ENCODE measurements around the gene CYBC1.

CYBC1 gene

DNA sequence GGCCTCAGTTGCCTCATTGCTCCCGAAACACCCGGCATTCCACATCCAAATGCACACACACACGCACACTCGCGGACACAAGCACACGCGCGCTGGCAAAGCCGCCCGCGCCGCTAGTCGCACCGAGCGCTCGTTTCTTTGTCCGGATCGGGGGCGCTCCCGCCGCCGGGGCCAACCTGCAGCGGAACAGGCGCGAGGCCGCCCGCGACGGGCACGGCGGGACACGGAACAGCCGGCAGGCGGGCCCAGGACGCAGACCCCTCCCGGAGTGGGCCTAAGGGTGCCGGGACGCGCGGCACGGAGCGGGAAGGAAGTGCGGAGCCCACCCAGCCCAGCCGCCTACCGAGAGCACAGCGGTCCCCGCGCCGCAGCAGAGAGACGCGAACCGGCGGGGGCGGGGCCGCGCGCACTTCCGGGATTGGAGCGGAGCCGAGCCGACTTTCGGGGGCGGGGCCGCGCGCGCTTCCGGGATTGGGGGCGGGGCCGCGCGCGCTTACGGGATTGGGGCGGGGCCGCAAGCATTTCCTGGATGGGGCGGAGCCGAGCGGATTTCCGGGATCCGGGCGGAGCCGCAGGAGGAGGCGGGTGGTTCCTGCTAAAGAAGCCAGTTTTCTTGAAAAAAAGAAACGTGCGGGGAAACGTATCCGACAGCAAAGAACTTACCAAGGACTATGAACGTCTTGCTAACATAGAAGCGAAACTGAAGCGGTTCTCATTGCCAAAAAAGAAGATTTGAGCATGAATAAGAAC lies at the start of gene CYBC1:
TSS of gene CYBC1 (minus strand) at position 396 of the 750 bp plus-strand sequence. CDS start 1,498 bp downstream, outside the sequence.
- peak within 1 kb of the TSS; percentile 82 for H3K4me3 ChIP-seq (replicated peaks; ENCODE audit: low read depth, low read length)
- peak; percentile 95 for DNase-seq (ENCODE audit: low read depth)
- TF ChIP-seq, protein P1, sequence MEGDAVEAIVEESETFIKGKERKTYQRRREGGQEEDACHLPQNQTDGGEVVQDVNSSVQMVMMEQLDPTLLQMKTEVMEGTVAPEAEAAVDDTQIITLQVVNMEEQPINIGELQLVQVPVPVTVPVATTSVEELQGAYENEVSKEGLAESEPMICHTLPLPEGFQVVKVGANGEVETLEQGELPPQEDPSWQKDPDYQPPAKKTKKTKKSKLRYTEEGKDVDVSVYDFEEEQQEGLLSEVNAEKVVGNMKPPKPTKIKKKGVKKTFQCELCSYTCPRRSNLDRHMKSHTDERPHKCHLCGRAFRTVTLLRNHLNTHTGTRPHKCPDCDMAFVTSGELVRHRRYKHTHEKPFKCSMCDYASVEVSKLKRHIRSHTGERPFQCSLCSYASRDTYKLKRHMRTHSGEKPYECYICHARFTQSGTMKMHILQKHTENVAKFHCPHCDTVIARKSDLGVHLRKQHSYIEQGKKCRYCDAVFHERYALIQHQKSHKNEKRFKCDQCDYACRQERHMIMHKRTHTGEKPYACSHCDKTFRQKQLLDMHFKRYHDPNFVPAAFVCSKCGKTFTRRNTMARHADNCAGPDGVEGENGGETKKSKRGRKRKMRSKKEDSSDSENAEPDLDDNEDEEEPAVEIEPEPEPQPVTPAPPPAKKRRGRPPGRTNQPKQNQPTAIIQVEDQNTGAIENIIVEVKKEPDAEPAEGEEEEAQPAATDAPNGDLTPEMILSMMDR (IDR thresholded peaks at IDR 0.05; ENCODE audit: low read length, missing control alignments): no peak

DNA sequence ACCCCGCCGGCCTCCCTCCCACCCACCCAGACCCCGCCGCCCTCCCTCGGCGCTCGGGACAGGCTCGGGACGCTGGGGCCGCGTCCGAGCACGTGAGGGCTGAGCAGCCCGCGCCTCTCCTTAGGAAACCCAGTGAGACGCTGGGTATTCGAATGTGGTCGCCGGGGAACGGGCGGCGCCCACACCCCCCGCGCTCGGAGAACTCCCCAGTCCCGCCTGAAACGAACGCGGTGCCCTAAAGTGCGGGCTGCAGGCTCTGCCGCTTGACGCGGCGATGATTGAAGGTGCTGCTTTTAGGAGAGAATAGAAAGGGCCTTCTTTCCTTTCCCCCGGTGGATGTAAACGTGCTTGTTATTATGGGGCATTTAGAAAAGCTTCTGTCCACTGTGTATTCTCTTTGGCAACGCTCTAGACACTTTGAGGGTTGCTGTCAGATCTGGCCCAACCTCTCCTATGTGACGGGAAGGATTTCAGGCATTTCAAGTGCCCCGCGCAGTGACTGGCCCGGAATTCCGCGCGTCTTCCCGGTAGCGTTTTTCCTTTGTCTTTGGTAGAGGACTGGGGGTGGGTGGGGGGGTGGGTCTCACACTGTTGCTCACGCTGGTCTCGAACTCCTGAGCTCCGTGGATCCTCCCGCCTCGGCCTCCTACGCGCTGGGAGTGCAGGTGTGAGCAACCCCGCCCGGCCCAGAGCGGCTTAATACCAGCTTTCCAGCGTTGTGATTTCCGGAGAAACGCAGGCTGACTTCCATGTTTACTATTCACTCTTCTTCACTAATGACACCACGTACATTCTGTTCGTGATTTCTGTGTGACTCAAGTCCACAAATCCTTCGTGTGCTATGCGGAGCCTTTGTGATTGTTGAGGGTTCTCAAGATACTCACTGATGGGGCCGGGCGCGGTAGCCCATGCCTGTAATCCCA lies 47.2 kb upstream of the CYBC1 start:
- H3K4me3 ChIP-seq (replicated peaks; ENCODE audit: low read depth, low read length): peak overlapping the region; percentile 54
- peak; percentile 38 for DNase-seq (ENCODE audit: low read depth)
- TF ChIP-seq, protein P1 (IDR thresholded peaks at IDR 0.05; ENCODE audit: low read length, missing control alignments): no peak

DNA sequence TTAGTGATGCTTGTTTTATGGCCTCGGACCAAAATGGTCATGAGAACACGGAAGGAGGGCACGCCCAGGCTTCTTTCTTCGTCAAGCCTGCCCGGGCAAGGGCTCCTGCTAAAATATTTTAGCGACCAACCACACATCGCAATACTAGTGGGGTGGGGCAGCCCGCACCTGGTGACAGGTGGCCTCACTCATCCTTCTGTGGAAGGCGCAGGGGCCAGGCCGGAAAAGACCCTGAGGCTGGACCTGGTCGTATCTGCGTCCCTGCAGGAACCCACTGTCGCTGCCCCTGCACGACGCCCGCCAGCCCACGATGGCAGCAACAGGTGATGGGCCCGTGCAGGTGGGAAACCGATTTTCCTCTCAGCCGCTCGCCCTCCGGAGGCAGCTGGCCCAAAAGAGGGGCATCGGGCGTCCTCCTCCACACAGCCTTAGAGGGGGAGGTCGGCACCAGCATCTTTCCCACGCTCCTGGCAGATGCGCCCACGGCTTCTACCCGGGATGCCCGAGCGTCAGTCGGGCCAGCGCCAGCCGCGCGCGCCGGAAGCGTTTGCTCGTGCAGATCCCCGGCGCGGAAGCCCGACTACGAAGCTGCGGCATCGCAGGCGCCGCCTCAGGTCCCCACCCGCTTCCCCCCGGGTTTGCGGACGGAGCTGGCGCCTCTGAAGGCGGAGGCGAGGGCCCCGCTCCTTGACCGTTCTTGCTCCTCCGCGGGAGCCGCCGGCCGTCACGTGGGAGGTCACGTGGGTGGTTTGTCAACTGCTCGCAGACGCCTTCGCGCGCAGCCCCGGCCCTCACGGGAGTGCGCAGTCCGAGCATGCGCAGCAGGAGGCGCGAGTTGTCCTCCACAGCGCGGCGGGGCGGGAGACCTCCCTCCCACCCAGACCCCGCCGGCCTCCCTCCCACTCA lies 46.2 kb upstream of the CYBC1 start:
- TF ChIP-seq, protein P1 (IDR thresholded peaks at IDR 0.05; ENCODE audit: low read length, missing control alignments): no peak
- peak; percentile 94 for DNase-seq (ENCODE audit: low read depth)

DNA sequence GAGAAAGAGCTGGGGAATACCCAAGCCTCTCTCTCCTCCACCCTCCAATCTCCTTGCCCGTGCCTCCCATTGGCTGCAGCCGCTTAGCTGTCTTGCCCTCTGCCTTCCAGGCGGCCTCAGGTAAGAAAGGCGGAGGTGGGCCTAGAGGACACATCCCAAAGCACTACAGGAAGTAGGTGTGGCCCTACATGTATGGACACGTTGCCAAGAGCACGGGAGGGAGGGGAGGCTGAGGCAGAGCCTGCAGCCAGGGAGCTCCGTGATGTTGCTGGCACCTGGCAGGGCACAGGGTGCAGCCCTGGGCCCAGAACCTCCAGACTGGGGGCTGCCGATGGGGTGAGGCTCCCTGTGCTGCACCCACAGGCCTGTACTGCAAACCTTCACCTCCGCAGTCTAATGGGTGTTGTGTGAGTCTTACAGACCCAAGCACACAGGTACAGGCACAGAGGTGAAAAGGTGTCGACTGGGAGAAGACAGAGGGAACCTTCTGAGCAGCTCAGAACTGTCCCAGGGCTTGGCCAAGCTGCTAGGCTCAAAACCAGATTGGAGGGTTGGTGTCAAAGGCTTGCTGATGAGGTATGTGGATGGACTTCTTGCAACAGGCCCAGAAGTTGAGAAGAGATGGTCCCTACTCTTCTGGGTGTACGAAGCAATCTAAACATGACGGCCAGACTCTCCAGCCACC lies 45.4 kb upstream of the CYBC1 start:
- no peak for DNase-seq (ENCODE audit: low read depth)
- H3K4me3 ChIP-seq (replicated peaks; ENCODE audit: low read depth, low read length): no peak overlapping the region
- TF ChIP-seq, protein P1 (IDR thresholded peaks at IDR 0.05; ENCODE audit: low read length, missing control alignments): no peak

More for the DNA sequence above, 46.2 kb upstream of the CYBC1 start:
- peak overlapping the region; percentile 64 for H3K4me3 ChIP-seq (replicated peaks; ENCODE audit: low read depth, low read length)

DNA sequence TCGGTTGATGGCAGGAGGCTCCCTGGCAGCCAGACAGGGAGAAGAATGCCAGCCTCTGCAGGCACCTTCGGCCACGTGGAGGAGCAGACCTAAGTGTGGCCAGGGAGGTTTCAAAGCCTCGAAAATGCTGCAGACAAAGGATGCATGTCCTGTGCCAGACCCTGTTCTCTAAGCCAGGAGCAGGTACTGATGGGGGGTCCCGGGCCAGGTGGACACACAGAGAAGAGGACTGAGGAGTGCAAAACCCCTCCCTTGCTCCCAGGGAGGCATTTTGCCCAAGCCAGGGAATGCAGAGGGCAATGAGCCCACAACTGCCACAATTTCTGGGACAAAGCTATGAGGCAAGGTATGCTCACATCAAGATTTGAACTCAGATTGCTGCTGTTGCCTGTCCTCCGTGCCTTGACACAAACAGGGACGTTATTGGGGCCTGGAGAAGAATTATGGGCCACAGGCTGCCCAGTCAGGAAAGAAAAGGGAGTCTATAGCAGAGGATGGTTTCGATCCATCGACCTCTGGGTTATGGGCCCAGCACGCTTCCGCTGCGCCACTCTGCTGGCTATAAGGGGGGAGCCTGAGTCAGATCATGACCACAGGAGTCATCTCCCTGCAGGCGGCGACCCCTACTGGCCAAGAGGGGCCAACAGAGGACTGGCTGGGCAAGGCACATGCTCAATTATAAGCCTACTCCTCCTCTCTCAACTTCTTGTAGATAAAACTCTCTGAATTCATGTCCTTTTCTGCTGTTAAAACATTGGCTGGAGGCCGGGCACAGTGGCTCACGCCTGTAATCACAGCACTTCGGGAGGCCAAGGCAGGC lies 43.9 kb upstream of the CYBC1 start:
- H3K4me3 ChIP-seq (replicated peaks; ENCODE audit: low read depth, low read length): peak overlapping the region; percentile 12
- peak; percentile 94 for DNase-seq (ENCODE audit: low read depth)
- TF ChIP-seq, protein P1 (IDR thresholded peaks at IDR 0.05; ENCODE audit: low read length, missing control alignments): peak; percentile 84

Measured in fibroblast of pulmonary artery (primary cell).